ENCODE results near the gene CBX3. TPM values are rescaled to one million over a fixed set of nuclear protein-coding genes. Genes with fewer than 3 reads are reported as not detected.

Gene CBX3
- polyA plus RNA-seq, 1 donor, result 214 TPM

- peaks cover 33% of the 10 kb centered on the region for H3K36me3 ChIP-seq (ENCODE audit: control insufficient read depth, insufficient read depth, low read length)
- no peaks in the 10 kb centered on the region for H3K9me3 ChIP-seq (ENCODE audit: control insufficient read depth, low read depth, low read length)
- H3K27me3 ChIP-seq (ENCODE audit: control insufficient read depth, insufficient read depth, low read length), result no peaks in the 10 kb centered on the region
- peaks cover 3% of the 10 kb centered on the region for H3K4me1 ChIP-seq (ENCODE audit: control insufficient read depth, insufficient read depth, low read length)
- WGBS (ENCODE audit: insufficient coverage, low lambda C conversion rate), result 100% methylated on average over 1 of the region's 5 CpGs
- no peak for DNase-seq
- no peak overlapping the region for H3K4me3 ChIP-seq (ENCODE audit: low read length)
- H3K27ac ChIP-seq (ENCODE audit: low read length), result no peak overlapping the region
Observed at GRCh38 chr7:26186364-26187311, 14.9 kb upstream of the CBX3 start.

GRCh38 chr7:26187380-26188205 is 14.0 kb upstream of the CBX3 start:
- no peak for DNase-seq
- Histone ChIP-seq H3K4me3 (ENCODE audit: low read length) (no peak overlapping the region), H3K36me3 (ENCODE audit: control insufficient read depth, insufficient read depth, low read length) (peaks cover 41% of the 10 kb centered on the region), H3K27ac (ENCODE audit: low read length) (no peak overlapping the region), H3K9me3 (ENCODE audit: control insufficient read depth, low read depth, low read length) (no peaks in the 10 kb centered on the region), H3K4me1 (ENCODE audit: control insufficient read depth, insufficient read depth, low read length) (peaks cover 6% of the 10 kb centered on the region), H3K27me3 (ENCODE audit: control insufficient read depth, insufficient read depth, low read length) (no peaks in the 10 kb centered on the region)
- WGBS (ENCODE audit: insufficient coverage, low lambda C conversion rate), result 100% methylated on average over 1 of the region's 11 CpGs

- Histone ChIP-seq H3K27ac (ENCODE audit: low read length) (no peak overlapping the region), H3K4me3 (ENCODE audit: low read length) (no peak overlapping the region), H3K27me3 (ENCODE audit: control insufficient read depth, insufficient read depth, low read length) (no peaks in the 10 kb centered on the region), H3K9me3 (ENCODE audit: control insufficient read depth, low read depth, low read length) (no peaks in the 10 kb centered on the region), H3K4me1 (ENCODE audit: control insufficient read depth, insufficient read depth, low read length) (peaks cover 4% of the 10 kb centered on the region), H3K36me3 (ENCODE audit: control insufficient read depth, insufficient read depth, low read length) (peaks cover 47% of the 10 kb centered on the region)
- 95% methylated on average over 4 of the region's 9 CpGs for WGBS (ENCODE audit: insufficient coverage, low lambda C conversion rate)
- DNase-seq, result no peak
Observed at GRCh38 chr7:26188206-26188956, 13.2 kb upstream of the CBX3 start.

GRCh38 chr7:26188957-26189541 is 12.5 kb upstream of the CBX3 start:
- Histone ChIP-seq H3K27ac (ENCODE audit: low read length) (no peak overlapping the region), H3K9me3 (ENCODE audit: control insufficient read depth, low read depth, low read length) (no peaks in the 10 kb centered on the region), H3K27me3 (ENCODE audit: control insufficient read depth, insufficient read depth, low read length) (no peaks in the 10 kb centered on the region), H3K36me3 (ENCODE audit: control insufficient read depth, insufficient read depth, low read length) (peaks cover 54% of the 10 kb centered on the region), H3K4me1 (ENCODE audit: control insufficient read depth, insufficient read depth, low read length) (peaks cover 9% of the 10 kb centered on the region), H3K4me3 (ENCODE audit: low read length) (no peak overlapping the region)
- 80% methylated on average over 1 of the region's 3 CpGs for WGBS (ENCODE audit: insufficient coverage, low lambda C conversion rate)
- DNase-seq, result no peak

GRCh38 chr7:26189697-26190096 is 11.8 kb upstream of the CBX3 start:
- peaks cover 15% of the 10 kb centered on the region for H3K4me1 ChIP-seq (ENCODE audit: control insufficient read depth, insufficient read depth, low read length)
- no CpG with 5 or more reads among the region's 3 CpGs for WGBS (ENCODE audit: insufficient coverage, low lambda C conversion rate)
- H3K4me3 ChIP-seq (ENCODE audit: low read length), result no peak overlapping the region
- H3K27ac ChIP-seq (ENCODE audit: low read length), result no peak overlapping the region
- H3K27me3 ChIP-seq (ENCODE audit: control insufficient read depth, insufficient read depth, low read length), result no peaks in the 10 kb centered on the region
- DNase-seq, result no peak
- no peaks in the 10 kb centered on the region for H3K9me3 ChIP-seq (ENCODE audit: control insufficient read depth, low read depth, low read length)
- peaks cover 60% of the 10 kb centered on the region for H3K36me3 ChIP-seq (ENCODE audit: control insufficient read depth, insufficient read depth, low read length)

GRCh38 chr7:26190417-26190869 is 11.1 kb upstream of the CBX3 start:
- no peak overlapping the region for H3K27ac ChIP-seq (ENCODE audit: low read length)
- WGBS (ENCODE audit: insufficient coverage, low lambda C conversion rate), result no CpG with 5 or more reads among the region's 1 CpG
- peaks cover 18% of the 10 kb centered on the region for H3K4me1 ChIP-seq (ENCODE audit: control insufficient read depth, insufficient read depth, low read length)
- peaks cover 67% of the 10 kb centered on the region for H3K36me3 ChIP-seq (ENCODE audit: control insufficient read depth, insufficient read depth, low read length)
- no peak overlapping the region for H3K4me3 ChIP-seq (ENCODE audit: low read length)
- no peaks in the 10 kb centered on the region for H3K9me3 ChIP-seq (ENCODE audit: control insufficient read depth, low read depth, low read length)
- no peaks in the 10 kb centered on the region for H3K27me3 ChIP-seq (ENCODE audit: control insufficient read depth, insufficient read depth, low read length)
- no peak for DNase-seq

GRCh38 chr7:26191233-26191973 is 10.1 kb upstream of the CBX3 start:
- no peak overlapping the region for H3K4me3 ChIP-seq (ENCODE audit: low read length)
- no peak overlapping the region for H3K27ac ChIP-seq (ENCODE audit: low read length)
- peaks cover 77% of the 10 kb centered on the region for H3K36me3 ChIP-seq (ENCODE audit: control insufficient read depth, insufficient read depth, low read length)
- no peaks in the 10 kb centered on the region for H3K27me3 ChIP-seq (ENCODE audit: control insufficient read depth, insufficient read depth, low read length)
- no peak for DNase-seq
- H3K4me1 ChIP-seq (ENCODE audit: control insufficient read depth, insufficient read depth, low read length), result peaks cover 27% of the 10 kb centered on the region
- no peaks in the 10 kb centered on the region for H3K9me3 ChIP-seq (ENCODE audit: control insufficient read depth, low read depth, low read length)
- 73% methylated on average over 4 of the region's 7 CpGs for WGBS (ENCODE audit: insufficient coverage, low lambda C conversion rate)

- H3K36me3 ChIP-seq (ENCODE audit: control insufficient read depth, insufficient read depth, low read length), result peaks cover 83% of the 10 kb centered on the region
- 60% methylated on average over 1 of the region's 1 CpG for WGBS (ENCODE audit: insufficient coverage, low lambda C conversion rate)
- no peaks in the 10 kb centered on the region for H3K27me3 ChIP-seq (ENCODE audit: control insufficient read depth, insufficient read depth, low read length)
- no peak overlapping the region for H3K27ac ChIP-seq (ENCODE audit: low read length)
- no peaks in the 10 kb centered on the region for H3K9me3 ChIP-seq (ENCODE audit: control insufficient read depth, low read depth, low read length)
- H3K4me1 ChIP-seq (ENCODE audit: control insufficient read depth, insufficient read depth, low read length), result peaks cover 33% of the 10 kb centered on the region
- no peak overlapping the region for H3K4me3 ChIP-seq (ENCODE audit: low read length)
- no peak for DNase-seq
Observed at GRCh38 chr7:26191974-26192479, 9.5 kb upstream of the CBX3 start.

- H3K4me3 ChIP-seq (ENCODE audit: low read length), result no peak overlapping the region
- no peaks in the 10 kb centered on the region for H3K27me3 ChIP-seq (ENCODE audit: control insufficient read depth, insufficient read depth, low read length)
- peaks cover 37% of the 10 kb centered on the region for H3K4me1 ChIP-seq (ENCODE audit: control insufficient read depth, insufficient read depth, low read length)
- H3K9me3 ChIP-seq (ENCODE audit: control insufficient read depth, low read depth, low read length), result no peaks in the 10 kb centered on the region
- peaks cover 88% of the 10 kb centered on the region for H3K36me3 ChIP-seq (ENCODE audit: control insufficient read depth, insufficient read depth, low read length)
- WGBS (ENCODE audit: insufficient coverage, low lambda C conversion rate), result 75% methylated on average over 3 of the region's 3 CpGs
- no peak for DNase-seq
- H3K27ac ChIP-seq (ENCODE audit: low read length), result no peak overlapping the region
Observed at GRCh38 chr7:26192485-26193087, 9.0 kb upstream of the CBX3 start.
